22Rv1 (cell line): ENCODE measurements around the gene SPDYE2B.
"Not testable (repeated sequence)": the region's sequence is repeated elsewhere in the genome, so short reads cannot be mapped to it uniquely, and the experiment has no call there.

Experiments
- ZFX ChIP-seq: fragments of 450-650 bp; IDR thresholded peaks from 2 replicates; pipeline ENCODE4 v1.6.1; 2017; ENCODE audit warnings: antibody characterized with exemption, borderline replicate concordance
- TF ChIP-seq, protein P1 (sequence below): fragments of 450-650 bp; IDR thresholded peaks from 2 replicates; pipeline ENCODE4 v1.5.1; 2017; ENCODE audit warnings: mild to moderate bottlenecking

DNA sequence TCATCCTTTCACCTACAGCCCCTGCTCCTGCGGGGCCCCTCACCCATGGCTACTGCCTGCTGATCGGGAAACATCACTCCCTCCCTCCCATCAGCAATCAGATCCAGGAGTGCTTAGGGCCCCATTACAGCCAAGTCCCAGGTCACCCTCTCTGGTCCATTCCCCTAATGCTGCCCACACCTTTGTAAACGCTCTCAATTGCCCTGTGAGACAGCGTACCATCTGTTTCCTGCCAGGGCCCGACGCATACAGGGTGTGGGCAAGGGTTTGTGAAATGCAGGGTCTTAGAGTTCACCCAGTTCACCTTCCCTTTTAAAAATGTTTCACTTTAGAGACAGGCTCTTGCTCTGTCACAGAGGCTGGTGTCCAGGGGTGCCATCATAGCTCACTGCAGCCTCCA, 15.8 kb upstream of the SPDYE2B start:
- TF ChIP-seq, protein P1, sequence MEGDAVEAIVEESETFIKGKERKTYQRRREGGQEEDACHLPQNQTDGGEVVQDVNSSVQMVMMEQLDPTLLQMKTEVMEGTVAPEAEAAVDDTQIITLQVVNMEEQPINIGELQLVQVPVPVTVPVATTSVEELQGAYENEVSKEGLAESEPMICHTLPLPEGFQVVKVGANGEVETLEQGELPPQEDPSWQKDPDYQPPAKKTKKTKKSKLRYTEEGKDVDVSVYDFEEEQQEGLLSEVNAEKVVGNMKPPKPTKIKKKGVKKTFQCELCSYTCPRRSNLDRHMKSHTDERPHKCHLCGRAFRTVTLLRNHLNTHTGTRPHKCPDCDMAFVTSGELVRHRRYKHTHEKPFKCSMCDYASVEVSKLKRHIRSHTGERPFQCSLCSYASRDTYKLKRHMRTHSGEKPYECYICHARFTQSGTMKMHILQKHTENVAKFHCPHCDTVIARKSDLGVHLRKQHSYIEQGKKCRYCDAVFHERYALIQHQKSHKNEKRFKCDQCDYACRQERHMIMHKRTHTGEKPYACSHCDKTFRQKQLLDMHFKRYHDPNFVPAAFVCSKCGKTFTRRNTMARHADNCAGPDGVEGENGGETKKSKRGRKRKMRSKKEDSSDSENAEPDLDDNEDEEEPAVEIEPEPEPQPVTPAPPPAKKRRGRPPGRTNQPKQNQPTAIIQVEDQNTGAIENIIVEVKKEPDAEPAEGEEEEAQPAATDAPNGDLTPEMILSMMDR: not testable (repeated sequence)
- not testable (repeated sequence) for TF ChIP-seq ZFX
